Progenitor cell of endocrine pancreas (in vitro differentiated cells): ENCODE results near the gene KCNT1. TPM values are rescaled to one million over a fixed set of nuclear protein-coding genes. Genes with fewer than 3 reads are reported as not detected.

Experiments
- DNase-seq: peaks from one replicate; pipeline ENCODE4 v3.0.0; 2021; ENCODE audit warnings: low spot score; ENCODE audit not compliant: unreplicated experiment
- H3K27ac Mint-ChIP-seq: 2 replicates; pipeline ENCODE4 v1.8.0; 2021; ENCODE audit warnings: mild to moderate bottlenecking, moderate library complexity, mixed read lengths
- H3K27me3 Mint-ChIP-seq: 2 replicates; pipeline ENCODE4 v1.8.0; 2021; ENCODE audit warnings: mixed read lengths
- H3K36me3 Mint-ChIP-seq: 2 replicates; pipeline ENCODE4 v1.8.0; 2022; ENCODE audit warnings: mixed read lengths; ENCODE audit not compliant: insufficient read depth
- H3K4me1 Mint-ChIP-seq: 2 replicates; pipeline ENCODE4 v1.8.0; 2021; ENCODE audit warnings: low read depth, mixed read lengths
- H3K4me3 Mint-ChIP-seq: 2 replicates; pipeline ENCODE4 v1.8.0; 2021; ENCODE audit warnings: low read depth, mild to moderate bottlenecking, moderate library complexity, mixed read lengths
- H3K9me3 Mint-ChIP-seq: 2 replicates; pipeline ENCODE4 v1.8.0; 2021; ENCODE audit warnings: low read depth, mixed read lengths
- CTCF ChIP-seq: fragments of 200-600 bp; sonication (generic); IDR thresholded peaks from one replicate; pipeline ENCODE4 v1.5.0; 2021; ENCODE audit warnings: antibody characterized with exemption, mild to moderate bottlenecking; ENCODE audit not compliant: unreplicated experiment
- total RNA-seq: library from RNA; stranded (reverse); gene quantifications from 2 replicates; pipeline ENCODE4 v1.2.1, GENCODE V29; 2021

KCNT1 gene
- total RNA-seq, 1 donor from 2014 or later, result not detected

- no peaks in the 10 kb centered on the region for H3K36me3 Mint-ChIP-seq
- H3K4me1 Mint-ChIP-seq, result no peaks in the 10 kb centered on the region
- no peak for DNase-seq
- no peak overlapping the region for H3K27ac Mint-ChIP-seq
- no peaks in the 10 kb centered on the region for H3K9me3 Mint-ChIP-seq
- H3K27me3 Mint-ChIP-seq, result peaks cover 5% of the 10 kb centered on the region
- TF ChIP-seq CTCF, result no peak
- no peak overlapping the region for H3K4me3 Mint-ChIP-seq
Observed at GRCh38 chr9:135747311-135747710, 45.3 kb downstream of the KCNT1 start.

GRCh38 chr9:135748676-135749075 is 46.7 kb downstream of the KCNT1 start:
- TF ChIP-seq CTCF, result no peak
- no peaks in the 10 kb centered on the region for H3K4me1 Mint-ChIP-seq
- no peak for DNase-seq
- no peak overlapping the region for H3K27ac Mint-ChIP-seq
- H3K36me3 Mint-ChIP-seq, result no peaks in the 10 kb centered on the region
- H3K4me3 Mint-ChIP-seq, result no peak overlapping the region
- peaks cover 5% of the 10 kb centered on the region for H3K27me3 Mint-ChIP-seq
- no peaks in the 10 kb centered on the region for H3K9me3 Mint-ChIP-seq

GRCh38 chr9:135749171-135750045 is 47.4 kb downstream of the KCNT1 start:
- Mint-ChIP-seq H3K27me3 (peaks cover 5% of the 10 kb centered on the region), H3K9me3 (no peaks in the 10 kb centered on the region), H3K36me3 (no peaks in the 10 kb centered on the region), H3K4me1 (no peaks in the 10 kb centered on the region), H3K27ac (no peak overlapping the region), H3K4me3 (no peak overlapping the region)
- no peak for DNase-seq
- no peak for TF ChIP-seq CTCF

GRCh38 chr9:135750786-135751185 is 48.8 kb downstream of the KCNT1 start:
- Mint-ChIP-seq H3K4me3 (no peak overlapping the region), H3K27me3 (peaks cover 5% of the 10 kb centered on the region), H3K4me1 (no peaks in the 10 kb centered on the region), H3K9me3 (no peaks in the 10 kb centered on the region), H3K36me3 (no peaks in the 10 kb centered on the region), H3K27ac (no peak overlapping the region)
- no peak for DNase-seq
- TF ChIP-seq CTCF, result no peak

GRCh38 chr9:135751501-135751900 is 49.5 kb downstream of the KCNT1 start:
- DNase-seq, result no peak
- Mint-ChIP-seq H3K36me3 (no peaks in the 10 kb centered on the region), H3K27me3 (peaks cover 5% of the 10 kb centered on the region), H3K4me1 (no peaks in the 10 kb centered on the region), H3K27ac (no peak overlapping the region), H3K9me3 (no peaks in the 10 kb centered on the region), H3K4me3 (no peak overlapping the region)
- TF ChIP-seq CTCF, result no peak
